ENCODE results near the gene GNG2. TPM values are rescaled to one million over a fixed set of nuclear protein-coding genes. Genes with fewer than 3 reads are reported as not detected.

GNG2 gene
- total RNA-seq, 1 donor, result 4.3 TPM

- TF ChIP-seq CTCF (IDR thresholded peaks at IDR 0.05; ENCODE audit: insufficient read depth, low read depth, low read length), result no peak
- H3K4me3 ChIP-seq (ENCODE audit: low read depth, low read length), result no peak overlapping the region
- no peak for DNase-seq (ENCODE audit: low read depth)
These were observed 147.7 kb downstream of the GNG2 start for GRCh38 chr14:52008136-52008535.

GRCh38 chr14:52010173-52010693, 149.8 kb downstream of the GNG2 start:
- DNase-seq (ENCODE audit: low read depth), result no peak
- no peak overlapping the region for H3K4me3 ChIP-seq (ENCODE audit: low read depth, low read length)
- TF ChIP-seq CTCF (IDR thresholded peaks at IDR 0.05; ENCODE audit: insufficient read depth, low read depth, low read length), result no peak

- no peak overlapping the region for H3K4me3 ChIP-seq (ENCODE audit: low read depth, low read length)
- TF ChIP-seq CTCF (IDR thresholded peaks at IDR 0.05; ENCODE audit: insufficient read depth, low read depth, low read length), result no peak
- no peak for DNase-seq (ENCODE audit: low read depth)
These were observed 151.1 kb downstream of the GNG2 start for GRCh38 chr14:52011523-52011922.

DNA sequence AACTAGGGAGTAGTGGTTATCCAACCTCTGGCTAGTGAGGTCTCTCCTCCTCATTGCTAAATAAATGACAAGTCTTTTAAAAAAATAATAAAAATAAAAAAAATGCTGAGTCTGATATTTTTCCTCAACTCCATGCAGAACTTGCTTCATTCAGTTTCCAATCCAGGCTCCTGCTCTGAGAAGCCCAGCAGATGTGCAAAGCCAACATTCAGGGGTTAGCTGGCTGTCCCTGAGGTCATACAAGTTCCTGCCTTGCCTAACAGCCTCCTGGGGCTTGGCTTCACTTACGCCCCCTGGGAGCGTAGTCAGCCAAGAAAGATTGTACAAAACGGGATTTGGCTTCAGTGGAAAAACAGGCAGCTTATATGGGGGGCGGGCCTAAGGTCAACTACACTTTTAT, 152.2 kb downstream of the GNG2 start:
- TF ChIP-seq CTCF (IDR thresholded peaks at IDR 0.05; ENCODE audit: insufficient read depth, low read depth, low read length), result no peak
- peak; percentile 67 for DNase-seq (ENCODE audit: low read depth)

GRCh38 chr14:52013984-52014600, 153.7 kb downstream of the GNG2 start:
- H3K4me3 ChIP-seq (ENCODE audit: low read depth, low read length), result no peak overlapping the region
- TF ChIP-seq CTCF (IDR thresholded peaks at IDR 0.05; ENCODE audit: insufficient read depth, low read depth, low read length), result peak; percentile 27
- DNase-seq (ENCODE audit: low read depth), result no peak

More for the DNA sequence above, 152.2 kb downstream of the GNG2 start:
- H3K4me3 ChIP-seq (ENCODE audit: low read depth, low read length), result no peak overlapping the region

DNA sequence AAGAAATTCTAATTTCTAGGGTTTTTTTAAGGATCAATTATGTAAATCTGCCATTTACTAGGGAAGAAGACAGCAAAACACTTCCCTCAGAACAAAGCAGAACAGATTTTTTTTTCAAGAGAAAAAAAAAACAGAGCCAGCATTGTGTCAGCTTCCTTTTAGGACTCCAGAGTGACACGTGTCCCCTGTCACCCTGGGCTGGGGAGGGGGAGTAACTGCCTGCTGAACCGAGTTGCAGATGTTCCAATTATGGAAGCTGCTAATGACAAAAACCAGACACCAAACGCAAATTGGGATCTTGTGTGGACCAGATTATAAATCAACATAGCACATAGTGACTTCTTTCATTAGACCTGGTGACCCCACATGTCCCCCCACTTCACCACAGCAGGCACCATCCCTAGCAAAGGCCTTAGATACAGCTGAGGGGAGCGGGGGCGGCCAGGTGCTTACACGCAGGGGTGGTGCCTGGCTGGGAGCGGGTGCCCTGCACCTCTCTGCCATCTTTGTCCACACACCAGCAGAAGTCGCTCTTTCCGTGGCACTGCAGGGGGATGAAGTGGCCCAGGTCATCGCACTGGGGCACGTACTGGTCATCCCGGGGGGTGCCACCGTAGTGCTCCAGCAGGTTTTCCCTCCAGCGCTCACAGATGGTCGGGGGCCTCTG, 154.3 kb downstream of the GNG2 start:
- TF ChIP-seq CTCF (IDR thresholded peaks at IDR 0.05; ENCODE audit: insufficient read depth, low read depth, low read length), result no peak
- DNase-seq (ENCODE audit: low read depth), result no peak
- no peak overlapping the region for H3K4me3 ChIP-seq (ENCODE audit: low read depth, low read length)

All from fibroblast of villous mesenchyme (primary cell).